Peyer's patch (tissue), 4 donors: Measurements from ENCODE around the gene EPB42.
"Not testable (repeated sequence)": the region's sequence is repeated elsewhere in the genome, so short reads cannot be mapped to it uniquely, and the experiment has no call there.

Experiments
- CTCF ChIP-seq, 6 experiments: fragments of 450-650 bp in 4 of 6; fragments of 200-600 bp in 2 of 6; sonication (generic) in 1 of 6; IDR thresholded peaks; one replicate each; pipeline ENCODE4 v1.5.1; 2017 to 2019; ENCODE audit warnings: antibody characterized with exemption in 6 of 6, mild to moderate bottlenecking in 3 of 6, moderate library complexity in 1 of 6
- POLR2A ChIP-seq, 2 donors: fragments of 450-650 bp; IDR thresholded peaks; one replicate each; pipeline ENCODE4 v1.5.1; 2017; ENCODE audit warnings: antibody characterized with exemption in 2 of 2, mild to moderate bottlenecking in 2 of 2, moderate library complexity in 2 of 2

GRCh38 chr15:43225950-43226255 is 5.1 kb upstream of the EPB42 start:
- not testable (repeated sequence) for TF ChIP-seq CTCF, POLR2A (IDR thresholded peaks at IDR 0.05)
